Measurements from ENCODE around the gene PIGH. TPM values are rescaled to one million over a fixed set of nuclear protein-coding genes. Genes with fewer than 3 reads are reported as not detected.
A peak's percentile ranks its signal among the peaks of the same experiment; 100 is the strongest.

PIGH gene
- total RNA-seq, 1 experiment from 2014 or later = 19.0 TPM

GRCh38 chr14:67589204-67589770 lies 10.8 kb downstream of the PIGH start:
- intact Hi-C loops (cut with micrococcal nuclease; ENCODE audit: unreplicated experiment) = no loop called here
- peaks cover 9% of the 10 kb centered on the region for H3K4me1 Mint-ChIP-seq (ENCODE audit: low read depth, unreplicated experiment)
- DNase-seq = no peak
- H3K9me3 Mint-ChIP-seq (ENCODE audit: low read depth, unreplicated experiment) = no peaks in the 10 kb centered on the region
- BruUV-seq (replicated peaks) = TSS peak; percentile 36
- peaks cover 6% of the 10 kb centered on the region for H3K36me3 Mint-ChIP-seq (ENCODE audit: insufficient read depth, unreplicated experiment)
- CTCF ChIA-PET = interaction anchor here (1.0 kb wide), 1 partner anchor 11 kb away, joined by 3 read pairs; the partner anchor contains the start of gene PIGH
- TF ChIP-seq CTCF (IDR thresholded peaks at IDR 0.05; ENCODE audit: unreplicated experiment) = no peak
- H3K4me3 Mint-ChIP-seq (ENCODE audit: low read depth, unreplicated experiment) = no peak overlapping the region
- H3K27me3 Mint-ChIP-seq (ENCODE audit: unreplicated experiment) = no peaks in the 10 kb centered on the region
- no peak overlapping the region for H3K27ac Mint-ChIP-seq (ENCODE audit: unreplicated experiment)

GRCh38 chr14:67586369-67586768 lies 13.7 kb downstream of the PIGH start:
- Mint-ChIP-seq H3K9me3 (ENCODE audit: low read depth, unreplicated experiment) (no peaks in the 10 kb centered on the region), H3K4me3 (ENCODE audit: low read depth, unreplicated experiment) (no peak overlapping the region), H3K27ac (ENCODE audit: unreplicated experiment) (no peak overlapping the region), H3K27me3 (ENCODE audit: unreplicated experiment) (no peaks in the 10 kb centered on the region), H3K36me3 (ENCODE audit: insufficient read depth, unreplicated experiment) (peaks cover 6% of the 10 kb centered on the region), H3K4me1 (ENCODE audit: low read depth, unreplicated experiment) (no peaks in the 10 kb centered on the region)
- no peak for TF ChIP-seq CTCF (IDR thresholded peaks at IDR 0.05; ENCODE audit: unreplicated experiment)
- intact Hi-C loops (cut with micrococcal nuclease; ENCODE audit: unreplicated experiment) = no loop called here
- no peak for DNase-seq
- BruUV-seq (replicated peaks) = no TSS peak
- CTCF ChIA-PET = interaction anchor here (1.1 kb wide), 1 partner anchor 118 kb away, joined by 6 read pairs; no protein-coding TSS in a partner anchor

DNA sequence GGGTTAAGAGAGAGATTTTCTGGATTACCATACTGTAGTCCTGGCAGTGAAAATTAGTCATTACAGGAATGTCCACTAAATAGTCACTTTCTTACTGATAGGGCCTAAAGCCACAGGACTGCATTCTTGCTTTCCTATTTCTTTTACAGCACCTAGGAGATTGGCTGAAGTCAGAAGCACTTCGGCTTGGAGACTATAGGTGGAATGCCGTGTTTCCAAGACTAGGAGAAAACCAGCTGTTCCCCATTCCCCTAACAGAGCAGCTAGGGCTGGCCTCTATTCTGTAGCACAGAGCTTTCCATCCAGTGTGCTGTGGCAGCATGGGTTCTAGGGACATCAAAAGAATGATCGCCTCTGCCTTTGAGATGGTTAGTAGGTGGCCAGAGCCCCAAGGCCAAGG lies 15.1 kb downstream of the PIGH start:
- no peak for DNase-seq
- no TSS peak for BruUV-seq (replicated peaks)
- TF ChIP-seq CTCF (IDR thresholded peaks at IDR 0.05; ENCODE audit: unreplicated experiment) = no peak
- H3K4me3 Mint-ChIP-seq (ENCODE audit: low read depth, unreplicated experiment) = no peak overlapping the region
- no peaks in the 10 kb centered on the region for H3K9me3 Mint-ChIP-seq (ENCODE audit: low read depth, unreplicated experiment)
- no peak overlapping the region for H3K27ac Mint-ChIP-seq (ENCODE audit: unreplicated experiment)
- H3K4me1 Mint-ChIP-seq (ENCODE audit: low read depth, unreplicated experiment) = no peaks in the 10 kb centered on the region
- peaks cover 6% of the 10 kb centered on the region for H3K36me3 Mint-ChIP-seq (ENCODE audit: insufficient read depth, unreplicated experiment)
- intact Hi-C loops (cut with micrococcal nuclease; ENCODE audit: unreplicated experiment) = loop anchor here (1.0 kb wide), 2 partner anchors 82 to 119 kb away; no protein-coding TSS in a partner anchor
- CTCF ChIA-PET = interaction anchor here (0.6 to 3.6 kb wide), 4 partner anchors 34 to 119 kb away, joined by 4 to 31 read pairs (median 10); no protein-coding TSS in a partner anchor
- H3K27me3 Mint-ChIP-seq (ENCODE audit: unreplicated experiment) = no peaks in the 10 kb centered on the region

DNA sequence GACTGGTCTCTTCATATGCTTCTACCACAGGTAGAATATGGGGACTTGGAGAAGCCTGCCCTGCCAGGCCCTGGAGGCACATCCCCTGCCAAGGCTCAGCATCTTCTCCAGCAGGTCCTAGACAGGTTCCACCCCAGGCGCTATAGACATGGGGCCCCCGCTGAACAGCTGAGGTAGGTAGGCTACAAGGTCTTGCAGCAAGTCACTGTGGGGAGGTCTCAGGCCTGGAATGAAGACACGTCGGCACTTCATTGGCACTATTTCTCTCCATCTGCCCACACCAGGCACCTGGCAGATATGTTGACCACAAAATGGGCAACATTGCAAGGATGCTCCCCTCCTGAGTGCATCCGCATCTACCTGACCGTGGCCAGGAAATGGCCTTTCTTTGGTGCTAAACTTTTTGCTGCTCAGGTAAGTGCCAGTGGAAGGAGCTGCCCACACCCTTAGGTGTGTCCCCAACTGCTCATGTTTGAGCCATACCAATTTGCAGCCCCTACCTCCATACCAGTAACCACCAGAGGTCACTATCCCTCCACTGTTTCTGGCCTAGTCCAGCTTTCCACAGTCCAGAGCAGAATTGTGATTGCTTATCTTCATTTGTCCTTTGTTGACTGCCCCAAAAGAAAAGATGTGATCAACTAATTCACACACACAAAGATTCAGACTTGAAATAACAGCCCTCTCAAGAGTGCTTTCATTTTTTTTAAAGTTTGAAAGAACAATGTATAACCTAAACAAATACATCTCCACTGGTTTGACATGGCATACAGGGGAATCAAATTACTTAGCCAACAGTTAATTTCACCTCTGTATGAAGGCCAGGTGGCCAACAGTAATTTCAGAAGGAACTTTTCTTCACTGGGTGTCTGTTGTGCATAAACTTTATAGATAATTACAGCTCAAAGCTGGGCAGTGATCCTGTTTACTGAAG lies 16.1 kb downstream of the PIGH start:
- CTCF ChIA-PET = interaction anchor here (0.5 to 3.6 kb wide), 8 partner anchors 13 to 1064 kb away, joined by 3 to 31 read pairs (median 4); partner anchors contain the start of gene PIGH
- no peaks in the 10 kb centered on the region for H3K9me3 Mint-ChIP-seq (ENCODE audit: low read depth, unreplicated experiment)
- no TSS peak for BruUV-seq (replicated peaks)
- H3K27ac Mint-ChIP-seq (ENCODE audit: unreplicated experiment) = no peak overlapping the region
- peaks cover 6% of the 10 kb centered on the region for H3K36me3 Mint-ChIP-seq (ENCODE audit: insufficient read depth, unreplicated experiment)
- DNase-seq = peak; percentile 70
- no peaks in the 10 kb centered on the region for H3K4me1 Mint-ChIP-seq (ENCODE audit: low read depth, unreplicated experiment)
- no peaks in the 10 kb centered on the region for H3K27me3 Mint-ChIP-seq (ENCODE audit: unreplicated experiment)
- no peak overlapping the region for H3K4me3 Mint-ChIP-seq (ENCODE audit: low read depth, unreplicated experiment)
- intact Hi-C loops (cut with micrococcal nuclease; ENCODE audit: unreplicated experiment) = loop anchor here (1.0 kb wide), 2 partner anchors 83 to 120 kb away; no protein-coding TSS in a partner anchor
- peak; percentile 45 for TF ChIP-seq CTCF (IDR thresholded peaks at IDR 0.05; ENCODE audit: unreplicated experiment)
